Activated naive CD4-positive, alpha-beta T cell treated with anti-CD3 and anti-CD28 coated beads for 36 hours (primary cell): ENCODE measurements around the gene PDRG1. TPM values are rescaled to one million over a fixed set of nuclear protein-coding genes. Genes with fewer than 3 reads are reported as not detected.

Experiments used
- CTCF ChIA-PET: fragments of 350-600 bp; sonication (Branson Sonifier 250); formaldehyde crosslinking; loops from one replicate; lab custom pipeline; 2021; ENCODE audit warnings: antibody characterized with exemption; lab: Charles Lee
- DNase-seq: peaks from one replicate; pipeline ENCODE4 v3.0.0-alpha.2; 2020
- H3K27ac Mint-ChIP-seq: one replicate; pipeline ENCODE4 v1.8.0; 2021; ENCODE audit warnings: mild to moderate bottlenecking, mixed read lengths
- H3K27me3 Mint-ChIP-seq: one replicate; pipeline ENCODE4 v1.8.0; 2021; ENCODE audit warnings: low read depth, mixed read lengths
- H3K36me3 Mint-ChIP-seq: one replicate; pipeline ENCODE4 v1.8.0; 2021; ENCODE audit warnings: low read depth, mixed read lengths
- H3K4me1 Mint-ChIP-seq: one replicate; pipeline ENCODE4 v1.8.0; 2021; ENCODE audit warnings: low read depth, mixed read lengths
- H3K4me3 Mint-ChIP-seq: one replicate; pipeline ENCODE4 v1.8.0; 2021; ENCODE audit warnings: mild to moderate bottlenecking, moderate library complexity, mixed read lengths
- H3K9me3 Mint-ChIP-seq: one replicate; pipeline ENCODE4 v1.8.0; 2021; ENCODE audit warnings: mixed read lengths
- intact Hi-C: fragments of 100-400 bp; cut with micrococcal nuclease; formaldehyde crosslinking; loops from one replicate; pipeline ENCODE4 v1.15.1; 2023
- total RNA-seq, 2 experiments: library from RNA; stranded (reverse); gene quantifications; one replicate each; pipeline ENCODE4 v1.2.3, GENCODE V29; 2021

PDRG1 gene
- total RNA-seq, 2 experiments from 2014 or later: 17.4 to 19.3 TPM

GRCh38 chr20:31910071-31910803, 41.6 kb downstream of the PDRG1 start:
- Mint-ChIP-seq H3K4me1 (no peaks in the 10 kb centered on the region), H3K27ac (no peak overlapping the region), H3K36me3 (no peaks in the 10 kb centered on the region), H3K9me3 (no peaks in the 10 kb centered on the region), H3K4me3 (no peak overlapping the region), H3K27me3 (no peaks in the 10 kb centered on the region)
- no peak for DNase-seq
- intact Hi-C loops: no loop called here
- CTCF ChIA-PET: no interaction called here

- Mint-ChIP-seq H3K27ac (no peak overlapping the region), H3K9me3 (no peaks in the 10 kb centered on the region), H3K4me1 (no peaks in the 10 kb centered on the region), H3K36me3 (no peaks in the 10 kb centered on the region), H3K27me3 (peaks cover 2% of the 10 kb centered on the region), H3K4me3 (no peak overlapping the region)
- intact Hi-C loops: no loop called here
- CTCF ChIA-PET: interaction anchor here (0.7 to 1.3 kb wide), 2 partner anchors 86 to 92 kb away, joined by 3 to 5 read pairs; no protein-coding TSS in a partner anchor
- no peak for DNase-seq
Observed at GRCh38 chr20:31909253-31910070, 42.4 kb downstream of the PDRG1 start.

GRCh38 chr20:31908424-31908823, 43.4 kb downstream of the PDRG1 start:
- no peak overlapping the region for H3K4me3 Mint-ChIP-seq
- DNase-seq: no peak
- CTCF ChIA-PET: interaction anchor here (0.7 to 1.3 kb wide), 2 partner anchors 85 to 91 kb away, joined by 3 to 5 read pairs; no protein-coding TSS in a partner anchor
- peaks cover 2% of the 10 kb centered on the region for H3K27me3 Mint-ChIP-seq
- H3K4me1 Mint-ChIP-seq: no peaks in the 10 kb centered on the region
- no peak overlapping the region for H3K27ac Mint-ChIP-seq
- intact Hi-C loops: no loop called here
- H3K9me3 Mint-ChIP-seq: no peaks in the 10 kb centered on the region
- H3K36me3 Mint-ChIP-seq: no peaks in the 10 kb centered on the region

- no peak overlapping the region for H3K27ac Mint-ChIP-seq
- intact Hi-C loops: no loop called here
- no peak for DNase-seq
- H3K4me1 Mint-ChIP-seq: no peaks in the 10 kb centered on the region
- CTCF ChIA-PET: no interaction called here
- no peak overlapping the region for H3K4me3 Mint-ChIP-seq
- no peaks in the 10 kb centered on the region for H3K36me3 Mint-ChIP-seq
- H3K9me3 Mint-ChIP-seq: no peaks in the 10 kb centered on the region
- peaks cover 2% of the 10 kb centered on the region for H3K27me3 Mint-ChIP-seq
Observed at GRCh38 chr20:31908016-31908415, 43.8 kb downstream of the PDRG1 start.

GRCh38 chr20:31907046-31907445, 44.8 kb downstream of the PDRG1 start:
- Mint-ChIP-seq H3K4me3 (no peak overlapping the region), H3K36me3 (no peaks in the 10 kb centered on the region), H3K4me1 (no peaks in the 10 kb centered on the region), H3K27me3 (peaks cover 2% of the 10 kb centered on the region), H3K27ac (no peak overlapping the region), H3K9me3 (no peaks in the 10 kb centered on the region)
- no peak for DNase-seq
- intact Hi-C loops: no loop called here
- CTCF ChIA-PET: no interaction called here

- Mint-ChIP-seq H3K9me3 (no peaks in the 10 kb centered on the region), H3K4me3 (no peak overlapping the region), H3K27ac (no peak overlapping the region), H3K4me1 (no peaks in the 10 kb centered on the region), H3K36me3 (no peaks in the 10 kb centered on the region), H3K27me3 (peaks cover 2% of the 10 kb centered on the region)
- CTCF ChIA-PET: interaction anchor here (0.6 to 1.1 kb wide), 2 partner anchors 29 to 126 kb away, joined by 3 to 4 read pairs; no protein-coding TSS in a partner anchor
- no peak for DNase-seq
- intact Hi-C loops: no loop called here
Observed at GRCh38 chr20:31906001-31906400, 45.8 kb downstream of the PDRG1 start.

- Mint-ChIP-seq H3K4me1 (no peaks in the 10 kb centered on the region), H3K9me3 (no peaks in the 10 kb centered on the region), H3K27ac (no peak overlapping the region), H3K27me3 (peaks cover 2% of the 10 kb centered on the region), H3K4me3 (no peak overlapping the region), H3K36me3 (no peaks in the 10 kb centered on the region)
- no peak for DNase-seq
- CTCF ChIA-PET: interaction anchor here (0.8 to 1.2 kb wide), 3 partner anchors 9 to 51 kb away, joined by 3 to 4 read pairs (median 3); no protein-coding TSS in a partner anchor
- intact Hi-C loops: no loop called here
Observed at GRCh38 chr20:31903627-31904386, 48.0 kb downstream of the PDRG1 start.

- H3K9me3 Mint-ChIP-seq: no peaks in the 10 kb centered on the region
- H3K27ac Mint-ChIP-seq: no peak overlapping the region
- CTCF ChIA-PET: no interaction called here
- no peaks in the 10 kb centered on the region for H3K4me1 Mint-ChIP-seq
- intact Hi-C loops: no loop called here
- peaks cover 2% of the 10 kb centered on the region for H3K27me3 Mint-ChIP-seq
- H3K4me3 Mint-ChIP-seq: no peak overlapping the region
- no peak for DNase-seq
- no peaks in the 10 kb centered on the region for H3K36me3 Mint-ChIP-seq
Observed at GRCh38 chr20:31901615-31902014, 50.2 kb downstream of the PDRG1 start.

- no peak overlapping the region for H3K27ac Mint-ChIP-seq
- CTCF ChIA-PET: interaction anchor here (1.2 kb wide), 1 partner anchor 64 kb away, joined by 3 read pairs; no protein-coding TSS in a partner anchor
- H3K4me1 Mint-ChIP-seq: no peaks in the 10 kb centered on the region
- H3K9me3 Mint-ChIP-seq: no peaks in the 10 kb centered on the region
- no peaks in the 10 kb centered on the region for H3K27me3 Mint-ChIP-seq
- DNase-seq: no peak
- no peak overlapping the region for H3K4me3 Mint-ChIP-seq
- H3K36me3 Mint-ChIP-seq: no peaks in the 10 kb centered on the region
- intact Hi-C loops: no loop called here
Observed at GRCh38 chr20:31897541-31897940, 54.3 kb downstream of the PDRG1 start.

- intact Hi-C loops: no loop called here
- Mint-ChIP-seq H3K36me3 (no peaks in the 10 kb centered on the region), H3K27ac (no peak overlapping the region), H3K4me1 (no peaks in the 10 kb centered on the region), H3K27me3 (no peaks in the 10 kb centered on the region), H3K4me3 (no peak overlapping the region), H3K9me3 (no peaks in the 10 kb centered on the region)
- DNase-seq: no peak
- CTCF ChIA-PET: no interaction called here
Observed at GRCh38 chr20:31896049-31896448, 55.8 kb downstream of the PDRG1 start.

- Mint-ChIP-seq H3K36me3 (no peaks in the 10 kb centered on the region), H3K27ac (no peak overlapping the region), H3K9me3 (no peaks in the 10 kb centered on the region), H3K4me1 (no peaks in the 10 kb centered on the region), H3K27me3 (no peaks in the 10 kb centered on the region), H3K4me3 (no peak overlapping the region)
- intact Hi-C loops: no loop called here
- no peak for DNase-seq
- CTCF ChIA-PET: interaction anchor here (1.1 kb wide), 1 partner anchor 135 kb away, joined by 4 read pairs; no protein-coding TSS in a partner anchor
Observed at GRCh38 chr20:31894980-31895675, 56.7 kb downstream of the PDRG1 start.
